HG03039 (cell line): ENCODE measurements around the gene TBXAS1.

Experiments used
- ATAC-seq: cut with Tn5 transposase; IDR thresholded peaks from one replicate; pipeline ENCODE4 v1.9.1; 2021; ENCODE audit warnings: mild to moderate bottlenecking, moderate library complexity; ENCODE audit not compliant: unreplicated experiment

Gene TBXAS1

DNA sequence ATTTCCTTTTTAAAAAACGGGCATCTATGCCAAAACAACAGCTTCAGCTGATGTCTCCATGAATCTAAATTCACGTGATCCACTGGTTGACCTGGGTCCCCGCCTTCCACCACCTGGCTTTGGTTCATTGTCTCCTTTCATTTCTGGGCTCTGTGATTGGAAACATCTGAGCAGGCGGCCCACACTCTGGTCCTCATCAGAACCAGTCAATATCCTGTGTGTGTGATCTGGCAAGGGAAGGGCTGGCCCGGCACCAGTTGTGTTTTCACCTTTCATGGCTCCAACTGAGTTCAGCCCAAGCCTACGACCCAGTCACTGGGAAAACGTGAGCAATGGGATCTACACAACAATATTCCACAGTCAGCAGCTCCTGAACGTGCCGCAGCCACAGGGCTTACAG, 187.5 kb downstream of the TBXAS1 start:
- no peak for ATAC-seq

DNA sequence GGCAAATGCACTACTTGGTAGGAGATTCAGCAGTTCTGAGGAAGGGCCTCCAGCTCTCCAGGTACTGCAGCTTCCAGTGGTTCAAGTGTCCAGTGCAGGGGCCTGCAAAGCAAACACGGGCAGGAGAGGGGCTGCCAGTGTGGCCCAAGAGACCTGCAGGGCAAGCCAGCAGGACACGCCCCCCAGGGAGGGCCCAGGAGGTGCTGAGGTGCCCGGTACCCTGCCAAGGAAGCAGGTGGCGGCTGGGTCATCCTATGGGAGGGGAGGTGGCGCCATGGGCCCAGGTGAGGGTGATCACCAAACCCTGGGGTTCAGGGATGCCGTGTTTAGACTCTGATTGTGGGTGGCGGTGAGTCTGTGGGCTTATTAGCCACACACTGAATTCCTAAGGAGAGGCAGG, 188.0 kb downstream of the TBXAS1 start:
- ATAC-seq, result no peak

DNA sequence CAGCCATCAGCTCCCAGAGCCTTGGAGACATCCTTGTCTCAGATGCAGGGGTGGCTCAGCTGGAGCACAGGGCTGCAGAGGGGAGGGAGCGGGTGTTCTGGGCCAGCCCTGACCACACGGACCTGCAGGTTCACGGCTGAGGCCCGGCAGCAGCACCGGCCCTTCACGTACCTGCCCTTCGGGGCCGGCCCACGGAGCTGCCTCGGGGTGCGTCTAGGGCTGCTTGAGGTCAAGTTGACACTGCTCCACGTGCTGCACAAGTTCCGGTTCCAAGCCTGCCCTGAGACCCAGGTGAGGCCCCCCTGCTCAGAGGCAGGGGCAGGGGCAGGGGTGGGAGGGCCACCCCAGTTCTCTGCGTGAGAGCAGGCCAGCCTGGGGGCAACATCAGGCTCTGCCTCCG, 188.5 kb downstream of the TBXAS1 start:
- ATAC-seq, result no peak

DNA sequence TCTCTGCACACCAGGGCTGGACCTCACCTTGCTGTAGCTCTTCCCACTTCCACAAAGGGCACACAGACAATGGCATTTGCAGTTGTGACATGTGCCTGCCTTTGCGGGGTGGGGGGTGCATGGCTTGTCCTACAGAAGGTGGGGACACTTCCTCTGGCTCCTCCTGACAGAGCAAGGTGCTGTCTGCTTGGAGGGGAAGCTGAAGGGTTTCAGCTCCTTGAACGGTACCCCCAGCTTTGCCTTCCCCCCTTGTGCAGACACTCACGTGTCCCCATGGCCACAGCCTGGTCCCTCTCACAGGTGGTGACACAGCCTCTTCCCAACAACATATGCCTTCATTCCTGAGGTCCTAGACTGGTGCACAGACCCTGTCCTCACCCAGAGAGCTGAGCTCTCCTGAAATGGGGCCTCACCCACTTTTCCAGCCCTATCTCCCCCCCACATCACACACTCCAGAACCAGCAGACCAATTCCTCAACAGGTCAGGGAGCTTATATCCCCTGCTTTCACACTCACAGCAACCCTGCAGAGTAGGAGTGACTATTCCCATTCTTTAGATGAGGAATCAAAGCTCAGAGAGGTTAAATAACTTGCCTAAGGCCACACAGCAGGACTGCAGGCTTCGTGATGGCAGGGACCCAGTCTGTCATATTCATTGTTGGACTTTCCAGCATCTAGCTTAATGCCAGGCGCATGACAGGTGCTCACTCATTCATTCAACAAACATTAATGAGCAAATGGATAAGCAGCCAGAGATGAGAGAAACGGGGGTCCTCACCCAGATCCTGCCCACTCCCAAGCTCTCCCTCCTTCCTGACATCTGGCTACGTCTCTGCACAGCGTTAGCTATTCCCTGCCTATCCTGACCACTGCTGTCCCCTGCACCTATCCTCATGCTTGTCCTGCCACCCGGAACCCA, 189.3 kb downstream of the TBXAS1 start:
- no peak for ATAC-seq

DNA sequence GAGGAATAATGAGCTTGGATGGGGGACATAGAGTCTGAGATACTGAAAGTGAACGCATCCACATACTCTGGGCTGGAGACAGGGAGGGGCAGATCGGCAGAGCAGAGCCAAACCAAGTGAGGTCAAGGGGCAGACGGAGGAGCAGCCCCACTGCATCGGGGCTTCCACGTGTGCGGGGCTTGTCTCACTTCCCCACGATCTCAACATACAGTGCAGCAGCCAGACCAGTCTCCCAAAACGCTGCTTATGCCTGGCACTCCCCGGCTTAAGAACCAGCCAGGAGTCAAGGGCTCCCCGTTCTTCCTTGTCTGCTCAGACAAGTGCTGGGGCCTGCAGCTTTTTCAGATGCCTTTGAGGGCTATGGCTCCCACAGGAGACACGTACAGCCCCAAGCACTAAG, 190.1 kb downstream of the TBXAS1 start:
- ATAC-seq, result no peak

DNA sequence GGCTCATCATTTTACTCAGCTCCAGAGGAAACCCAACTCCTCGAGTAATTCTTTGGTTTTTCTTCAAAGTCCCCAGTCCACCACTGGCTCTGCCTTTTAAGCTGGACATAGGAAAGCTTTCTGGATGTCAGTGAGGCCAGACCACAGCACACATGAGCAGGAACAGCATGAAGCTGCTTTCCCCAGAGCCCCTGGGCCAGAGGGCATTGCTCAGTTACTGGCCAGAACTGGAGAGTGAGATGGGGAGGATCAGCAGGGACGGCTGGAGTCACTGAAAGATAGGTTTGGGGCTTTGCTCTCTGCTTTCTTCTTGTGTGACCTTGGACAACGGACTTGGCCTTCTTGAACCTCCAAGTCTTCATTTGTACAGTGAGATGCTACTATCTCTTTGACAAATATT, 190.5 kb downstream of the TBXAS1 start:
- no peak for ATAC-seq

DNA sequence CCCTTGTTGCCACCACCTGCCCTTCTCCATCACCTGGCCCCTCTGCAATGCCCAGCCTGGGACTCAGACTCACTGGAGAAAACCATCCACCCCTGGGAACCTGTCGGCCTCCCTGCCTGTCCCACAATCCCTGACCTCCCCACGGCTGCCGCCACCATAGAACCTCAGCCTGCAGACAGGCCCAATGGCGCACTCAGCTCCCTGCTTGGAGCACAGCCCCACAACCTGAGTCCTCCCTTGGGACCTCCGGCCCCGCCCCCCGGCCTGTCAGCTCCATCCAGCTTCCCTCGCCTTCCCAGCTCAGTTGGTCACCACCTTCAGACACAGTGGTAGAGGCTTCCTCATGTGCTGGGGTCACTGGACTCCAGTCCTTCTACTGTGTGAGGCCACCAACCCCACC, 192.5 kb downstream of the TBXAS1 start:
- no peak for ATAC-seq

DNA sequence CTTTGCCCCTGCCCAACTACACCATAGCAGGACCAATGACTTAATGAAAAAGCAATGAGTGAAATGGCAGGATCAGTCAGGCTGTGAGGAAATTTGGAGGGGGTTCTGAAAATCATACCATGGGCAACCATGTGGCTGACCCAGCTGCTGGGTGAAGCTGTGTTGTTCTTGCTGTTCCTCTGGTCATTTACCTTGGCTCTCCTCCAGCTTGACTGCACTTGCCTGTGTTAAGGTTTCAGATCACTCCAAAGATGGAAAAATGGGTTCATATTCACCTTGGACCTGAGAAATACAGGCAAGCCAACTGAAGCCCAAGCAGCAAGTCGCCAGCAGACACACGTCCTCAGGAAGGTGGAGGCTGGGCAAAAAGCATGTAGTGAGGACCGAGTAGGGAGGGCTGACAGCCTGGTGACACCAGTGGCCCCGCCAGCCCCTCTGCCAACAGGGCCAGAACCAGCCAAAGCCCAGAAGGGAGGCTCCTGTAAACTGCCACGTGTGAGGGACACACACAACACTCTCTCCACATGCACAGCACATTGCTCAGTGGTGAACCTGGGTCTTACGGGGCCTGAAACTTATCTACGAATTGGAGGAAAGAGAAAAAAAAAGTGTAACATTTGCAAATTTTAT, 193.6 kb downstream of the TBXAS1 start:
- no peak for ATAC-seq

DNA sequence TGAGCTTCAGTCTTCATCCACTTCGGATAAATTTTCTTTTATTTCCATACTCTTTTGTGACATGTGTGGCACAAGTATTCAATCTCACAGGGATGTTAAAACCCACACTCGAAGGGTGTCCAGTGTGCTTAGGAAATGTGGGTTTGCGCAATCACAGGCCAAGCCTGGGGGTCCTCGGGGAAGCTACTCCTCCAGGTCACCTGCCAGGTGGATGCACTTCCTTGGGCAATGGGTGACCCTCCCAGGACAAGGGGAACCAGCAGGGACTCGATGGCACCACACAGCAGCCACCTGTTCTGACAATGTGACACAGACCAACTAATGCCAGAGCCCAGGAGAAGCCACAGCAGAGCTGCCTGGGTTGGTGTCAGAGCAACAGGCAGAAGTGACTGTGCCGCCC, 194.7 kb downstream of the TBXAS1 start:
- ATAC-seq, result no peak

DNA sequence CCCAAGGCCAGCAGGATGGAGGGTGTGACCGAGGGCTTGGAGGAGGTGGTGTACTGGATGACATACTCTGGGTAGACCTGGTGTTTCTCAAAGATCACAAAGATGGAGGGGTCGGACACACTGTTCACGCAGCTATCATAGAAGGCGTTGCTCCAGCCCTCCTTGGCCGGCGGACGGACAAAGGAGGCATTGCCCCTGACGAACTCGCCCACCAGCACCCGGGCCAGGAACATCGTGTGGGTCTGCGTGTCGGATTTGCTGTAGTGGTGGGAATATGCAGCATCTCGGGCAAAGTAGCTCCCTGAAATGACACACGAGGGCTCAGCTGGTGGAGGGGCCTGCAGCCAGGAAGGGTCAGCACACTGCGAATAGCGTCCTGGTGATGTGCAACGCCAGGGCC, 195.5 kb downstream of the TBXAS1 start:
- ATAC-seq, result no peak

DNA sequence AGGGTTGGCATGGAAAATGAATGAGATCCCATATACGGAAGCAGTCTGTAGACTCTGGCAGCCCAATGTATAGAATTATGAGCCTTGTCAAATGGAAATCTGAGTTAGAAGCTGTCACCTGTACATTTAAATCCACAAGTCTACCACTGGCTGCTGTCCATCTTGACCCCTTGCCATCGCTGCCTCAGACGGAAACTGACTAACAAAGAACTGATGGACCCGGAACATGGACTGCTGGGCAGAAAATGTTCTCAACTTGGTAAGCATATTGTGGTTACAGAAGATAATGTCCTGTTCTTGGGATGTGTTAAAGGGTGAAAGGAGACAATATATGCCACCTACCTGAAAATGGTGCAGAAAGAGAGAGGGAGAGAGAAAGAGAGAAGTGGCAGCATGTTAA, 196.2 kb downstream of the TBXAS1 start:
- no peak for ATAC-seq

DNA sequence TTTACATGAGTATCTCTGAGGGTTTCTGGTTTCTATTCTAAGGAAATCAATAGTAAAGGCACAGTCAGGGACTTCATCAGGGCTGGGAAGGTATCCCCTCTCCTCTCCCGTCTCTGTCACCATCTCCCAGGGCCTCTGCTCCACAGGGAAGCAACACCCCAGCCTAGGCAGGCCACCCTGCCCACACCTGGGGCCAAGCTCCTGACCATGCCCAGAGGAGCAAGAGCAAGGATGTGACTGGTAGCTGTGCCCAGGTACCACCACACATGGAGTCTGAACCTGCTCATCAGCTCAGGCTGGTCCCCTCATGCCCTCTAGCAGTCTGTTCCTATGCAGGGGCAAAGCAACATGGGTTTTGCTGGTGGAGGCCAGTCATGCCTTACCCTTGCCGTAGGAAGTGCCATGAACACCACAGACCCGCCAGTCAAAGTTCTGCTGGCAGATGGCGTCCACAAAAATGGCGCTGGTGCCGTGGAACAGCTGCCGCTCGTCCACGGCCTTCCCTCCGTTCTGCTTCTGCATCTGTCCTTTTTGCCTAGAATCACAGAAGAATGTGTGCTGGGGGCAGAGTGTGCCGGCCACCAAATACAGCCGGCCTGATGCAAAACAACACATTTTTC, 196.9 kb downstream of the TBXAS1 start:
- no peak for ATAC-seq

DNA sequence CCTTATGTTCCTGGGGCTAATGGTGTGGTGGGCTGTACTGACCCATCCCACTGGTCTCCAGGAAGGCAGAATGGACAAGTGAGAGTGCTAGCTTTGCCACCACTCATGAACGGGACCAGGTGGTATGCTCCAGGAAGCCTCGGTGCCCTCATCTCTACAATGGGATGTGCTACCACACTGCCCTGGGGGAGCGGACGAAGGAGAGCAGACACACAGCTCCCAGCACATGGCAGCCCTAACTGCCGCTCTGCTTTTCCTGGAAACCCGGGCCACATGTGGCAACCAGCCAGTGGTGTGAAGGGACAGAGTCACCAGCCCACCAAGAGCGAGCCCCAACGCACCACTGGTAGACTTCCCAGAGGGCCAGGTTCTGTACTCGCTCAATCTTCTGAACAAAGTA, 197.9 kb downstream of the TBXAS1 start:
- no peak for ATAC-seq

DNA sequence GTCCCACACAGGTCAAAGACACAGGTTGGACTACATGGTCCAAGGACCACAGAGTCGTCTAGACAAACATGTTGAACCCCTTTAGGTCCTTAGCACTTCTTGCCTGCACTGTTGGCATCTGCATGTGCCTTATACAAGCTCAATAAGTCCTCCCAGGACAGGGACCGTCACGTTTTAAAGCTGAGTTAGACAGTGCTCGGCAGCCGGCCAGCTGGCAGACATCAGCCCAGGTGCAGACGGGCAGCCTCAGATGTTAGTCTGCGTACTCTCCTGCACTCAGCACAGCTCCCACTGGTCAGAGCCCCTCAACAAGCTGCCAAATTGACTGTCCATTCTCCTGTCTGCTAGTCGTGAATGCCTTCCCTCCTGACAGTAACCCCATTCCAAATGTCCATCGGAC, 198.8 kb downstream of the TBXAS1 start:
- no peak for ATAC-seq

DNA sequence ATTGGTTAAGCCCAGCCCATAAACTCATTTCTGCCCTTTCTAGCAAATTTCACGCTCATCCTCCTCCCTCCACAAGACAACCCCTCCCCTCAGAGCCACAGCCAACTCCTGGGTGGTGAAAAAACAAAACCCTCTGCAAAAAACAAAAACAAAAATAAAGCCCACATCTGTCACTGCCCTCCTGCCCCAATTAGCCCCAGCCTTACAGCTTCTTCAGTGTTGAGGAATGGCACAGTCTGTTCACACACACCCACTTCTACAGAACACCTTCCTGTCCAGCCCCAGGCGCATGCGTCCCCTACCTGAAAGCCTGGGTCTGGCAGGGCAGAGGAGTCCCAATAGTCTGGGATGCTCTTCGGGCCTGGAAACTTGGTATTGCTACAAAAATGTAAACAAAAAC, 199.2 kb downstream of the TBXAS1 start:
- no peak for ATAC-seq

DNA sequence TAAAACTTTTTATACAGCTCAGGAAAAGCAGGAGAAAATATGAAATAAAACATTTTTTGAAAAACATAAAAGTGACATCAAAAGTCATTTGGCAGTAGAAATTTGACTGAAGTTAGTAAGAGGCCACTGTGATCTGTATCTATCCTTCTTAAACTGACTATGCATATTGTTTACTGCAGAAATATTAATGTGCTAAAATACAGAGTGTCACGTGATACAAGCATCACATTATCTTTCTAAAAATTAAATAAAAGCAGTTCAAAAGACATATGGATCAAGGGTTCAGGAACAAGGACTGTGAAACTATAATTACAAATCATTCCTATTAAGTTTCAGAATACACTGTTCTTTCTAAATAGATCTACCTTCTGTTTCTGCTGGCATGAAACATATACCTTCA, 200.0 kb downstream of the TBXAS1 start:
- no peak for ATAC-seq

DNA sequence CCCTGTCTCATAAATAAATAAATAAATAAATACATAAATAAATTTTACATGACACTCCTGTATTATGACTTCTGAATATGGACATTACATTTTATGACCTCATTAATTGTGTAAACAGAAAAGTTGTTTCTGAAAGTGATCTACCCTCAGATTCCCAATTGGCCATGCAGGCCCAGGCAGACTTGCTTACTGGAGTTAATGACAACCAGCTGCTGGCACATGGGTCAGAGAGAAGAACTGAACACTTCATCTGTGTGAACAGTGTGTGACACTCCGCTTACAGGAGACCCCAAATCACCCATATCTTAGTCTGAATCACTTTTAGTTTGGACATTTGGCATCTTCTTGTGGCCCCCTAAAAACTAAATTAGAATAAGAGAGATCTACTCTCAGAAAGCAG, 202.3 kb downstream of the TBXAS1 start:
- ATAC-seq, result no peak

DNA sequence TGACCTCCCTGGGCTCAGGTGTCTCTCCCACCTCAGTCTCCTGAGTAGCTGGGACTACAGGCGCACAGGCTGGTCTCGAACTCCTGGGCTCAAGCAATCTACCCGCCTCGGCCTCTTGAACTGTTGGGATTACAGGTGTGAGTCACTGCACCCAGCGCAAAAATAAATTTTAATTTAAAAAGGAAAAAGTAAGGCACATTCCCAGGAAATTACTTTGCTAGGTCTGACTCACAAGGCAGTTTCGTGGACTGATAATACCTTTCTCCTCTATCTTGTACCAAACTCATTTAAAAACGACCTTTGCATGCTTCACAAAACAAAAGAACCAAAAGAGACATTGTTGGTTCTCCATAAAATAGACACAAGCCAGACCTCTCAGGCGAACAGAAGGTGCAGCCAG, 204.0 kb downstream of the TBXAS1 start:
- ATAC-seq, result no peak

DNA sequence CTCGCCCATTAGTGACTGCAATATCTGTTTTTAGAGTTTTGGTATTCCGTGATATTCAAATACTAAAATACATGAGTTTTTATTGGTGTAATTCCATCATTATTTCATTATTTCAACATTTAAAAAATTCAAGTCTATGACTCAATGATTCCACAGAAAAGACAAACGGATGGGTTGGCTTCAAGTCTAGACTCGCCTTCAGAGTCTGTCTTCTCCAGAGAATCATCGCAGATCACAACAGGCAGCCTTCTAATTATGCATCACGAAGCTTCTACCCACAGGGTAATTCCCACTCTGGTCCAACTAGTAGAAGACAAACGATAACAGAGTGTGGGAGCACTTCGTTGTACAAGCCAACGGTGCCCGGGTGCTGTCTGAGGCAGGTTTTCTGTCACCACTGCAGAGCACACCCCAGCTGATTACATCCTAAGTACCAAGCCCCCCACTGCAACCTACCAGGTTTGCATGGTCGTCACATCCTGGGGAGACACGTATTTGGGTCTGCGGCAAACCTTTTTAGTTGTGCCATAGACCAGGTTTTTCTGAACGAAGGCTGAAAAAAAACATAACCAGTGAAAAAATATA, 204.8 kb downstream of the TBXAS1 start:
- ATAC-seq, result no peak

DNA sequence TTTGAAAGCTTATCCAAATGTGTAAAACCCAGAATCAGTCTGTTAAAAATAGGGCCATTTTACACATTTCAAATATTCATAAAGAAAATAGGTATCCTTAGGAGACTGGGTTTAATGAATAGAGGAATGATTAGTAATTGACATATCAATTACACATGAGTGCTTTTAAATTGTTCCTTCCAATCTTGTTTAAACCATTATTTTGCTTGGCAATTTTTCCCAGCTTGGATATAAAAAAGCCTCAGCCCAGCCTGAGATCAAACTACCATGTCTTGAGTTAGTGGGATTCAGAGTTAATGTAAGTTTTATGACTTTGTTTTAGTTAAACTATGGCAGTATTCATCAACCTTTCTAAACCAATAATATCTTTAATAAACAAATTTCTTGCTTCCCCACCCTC, 205.4 kb downstream of the TBXAS1 start:
- ATAC-seq, result no peak

DNA sequence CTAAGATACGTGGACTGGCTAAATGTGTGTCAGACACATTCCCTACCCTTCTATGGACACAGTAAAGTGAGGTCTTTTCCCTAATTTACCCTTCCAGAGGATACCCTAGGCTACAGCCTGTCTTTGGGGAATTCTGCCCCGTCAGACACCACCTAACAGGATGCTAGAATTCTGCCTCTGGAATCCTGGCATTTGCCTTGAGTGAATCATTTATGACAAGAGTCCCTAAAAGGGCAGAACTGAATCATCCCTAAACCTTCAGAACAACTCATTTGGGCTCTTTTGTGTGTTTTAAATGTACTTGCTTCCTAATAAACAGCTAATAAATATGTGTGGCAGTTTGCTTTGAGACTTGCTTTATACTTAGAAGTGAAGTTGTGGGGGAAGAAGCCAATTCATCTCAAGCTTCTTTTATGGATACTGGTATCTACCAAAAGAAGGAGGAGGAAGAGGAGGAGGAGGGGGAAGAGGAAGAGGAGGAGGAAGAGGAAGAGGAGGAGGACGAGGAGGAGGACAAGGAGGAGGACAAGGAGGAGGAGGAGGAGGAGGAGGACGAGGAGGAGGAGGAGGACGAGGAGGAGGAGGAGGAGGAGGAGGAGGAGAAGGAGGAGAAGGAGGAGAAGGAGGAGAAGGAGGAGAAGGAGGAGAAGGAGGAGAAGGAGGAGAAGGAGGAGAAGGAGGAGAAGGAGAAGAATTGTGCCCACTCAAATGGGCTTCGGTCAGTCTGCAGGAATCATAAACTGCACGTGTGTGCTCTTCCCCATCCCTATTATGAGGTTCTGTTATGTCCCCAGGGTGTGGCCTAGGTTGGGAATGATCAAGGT, 206.5 kb downstream of the TBXAS1 start:
- no peak for ATAC-seq
